ENCODE measurements around the gene MSX1.

DNA sequence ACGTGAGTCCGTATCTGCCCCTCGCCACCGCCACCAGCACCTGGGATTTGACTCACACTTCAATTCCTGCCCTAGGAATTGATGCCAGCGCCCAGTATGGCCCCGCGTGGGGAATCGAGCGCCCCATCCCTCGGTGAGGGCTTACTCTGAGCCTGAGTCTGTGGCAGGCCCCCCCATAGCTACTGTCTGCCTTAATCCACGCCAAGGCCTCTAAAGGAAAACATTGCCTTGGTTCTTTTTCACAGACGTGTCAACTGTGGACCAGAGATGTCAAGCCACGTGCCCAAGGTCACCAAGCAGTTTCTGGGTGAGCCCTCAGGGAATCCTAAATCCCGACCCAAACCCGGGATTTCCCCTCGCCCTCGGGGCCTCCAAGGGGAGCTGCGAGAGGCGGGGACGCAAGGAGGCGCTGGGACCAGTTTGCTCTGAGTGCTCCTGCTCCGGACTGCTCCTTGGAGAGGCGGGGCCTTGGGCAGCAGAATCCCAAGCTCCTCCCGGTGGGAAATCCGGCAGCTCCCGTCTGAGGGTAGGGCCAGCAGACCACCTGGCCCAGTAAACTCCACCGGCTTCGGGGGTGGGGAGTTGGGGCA lies 12.9 kb downstream of the MSX1 start:
- no peak for TF ChIP-seq EZH2phosphoT487 (IDR thresholded peaks at IDR 0.05)
- TF ChIP-seq, protein P1, sequence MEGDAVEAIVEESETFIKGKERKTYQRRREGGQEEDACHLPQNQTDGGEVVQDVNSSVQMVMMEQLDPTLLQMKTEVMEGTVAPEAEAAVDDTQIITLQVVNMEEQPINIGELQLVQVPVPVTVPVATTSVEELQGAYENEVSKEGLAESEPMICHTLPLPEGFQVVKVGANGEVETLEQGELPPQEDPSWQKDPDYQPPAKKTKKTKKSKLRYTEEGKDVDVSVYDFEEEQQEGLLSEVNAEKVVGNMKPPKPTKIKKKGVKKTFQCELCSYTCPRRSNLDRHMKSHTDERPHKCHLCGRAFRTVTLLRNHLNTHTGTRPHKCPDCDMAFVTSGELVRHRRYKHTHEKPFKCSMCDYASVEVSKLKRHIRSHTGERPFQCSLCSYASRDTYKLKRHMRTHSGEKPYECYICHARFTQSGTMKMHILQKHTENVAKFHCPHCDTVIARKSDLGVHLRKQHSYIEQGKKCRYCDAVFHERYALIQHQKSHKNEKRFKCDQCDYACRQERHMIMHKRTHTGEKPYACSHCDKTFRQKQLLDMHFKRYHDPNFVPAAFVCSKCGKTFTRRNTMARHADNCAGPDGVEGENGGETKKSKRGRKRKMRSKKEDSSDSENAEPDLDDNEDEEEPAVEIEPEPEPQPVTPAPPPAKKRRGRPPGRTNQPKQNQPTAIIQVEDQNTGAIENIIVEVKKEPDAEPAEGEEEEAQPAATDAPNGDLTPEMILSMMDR (IDR thresholded peaks at IDR 0.05) = peak; percentile 20

All from neural progenitor cell (in vitro differentiated cells).